Brain microvascular endothelial cell (primary cell): Measurements from ENCODE around the gene GIMAP4.
"Not testable (repeated sequence)": the region's sequence is repeated elsewhere in the genome, so short reads cannot be mapped to it uniquely, and the experiment has no call there.

Experiments
- DNase-seq: peaks from one replicate; pipeline ENCODE4 v3.0.0-alpha.2; 2020
- H3K27ac ChIP-seq: fragments of 250-450 bp; sonication (Bioruptor Pico); 2 replicates; pipeline ENCODE4 v1.5.1; 2020; ENCODE audit warnings: mild to moderate bottlenecking, moderate library complexity
- H3K27me3 ChIP-seq: fragments of 250-450 bp; sonication (Bioruptor Pico); replicated peaks from 2 replicates; pipeline ENCODE4 v1.5.1; 2020; ENCODE audit warnings: mild to moderate bottlenecking
- H3K36me3 ChIP-seq: fragments of 250-450 bp; sonication (Bioruptor Pico); replicated peaks from 2 replicates; pipeline ENCODE4 v1.5.1; 2020; ENCODE audit warnings: mild to moderate bottlenecking
- H3K4me3 ChIP-seq: 2 replicates; pipeline ENCODE4 v1.5.1; 2011; ENCODE audit warnings: low read depth, mild to moderate bottlenecking, control low read depth, low read length, moderate library complexity
- CTCF ChIP-seq: IDR thresholded peaks from 2 replicates; pipeline ENCODE4 v1.5.1; 2011; ENCODE audit warnings: low read depth, mild to moderate bottlenecking, moderate library complexity, low read length, control low read depth, inconsistent platforms; ENCODE audit errors: missing control alignments
- in situ Hi-C: cut with HindIII; loops from 2 replicates; pipeline ENCODE4 v1.10.0; 2017; ENCODE audit warnings: low sequenced_read_pairs, low pct_ligation_motif_present

GIMAP4 gene

GRCh38 chr7:150585199-150585598 lies 18.0 kb downstream of the GIMAP4 start:
- Histone ChIP-seq H3K27ac (no peak overlapping the region), H3K27me3 (no peaks in the 10 kb centered on the region), H3K4me3 (no peak overlapping the region), H3K36me3 (no peaks in the 10 kb centered on the region)
- no peak for TF ChIP-seq CTCF
- in situ Hi-C loops: no loop called here
- DNase-seq: no peak

- Histone ChIP-seq H3K36me3 (no peaks in the 10 kb centered on the region), H3K27me3 (no peaks in the 10 kb centered on the region), H3K4me3 (no peak overlapping the region), H3K27ac (no peak overlapping the region)
- no peak for DNase-seq
- TF ChIP-seq CTCF: no peak
- in situ Hi-C loops: no loop called here
Observed at GRCh38 chr7:150586068-150586784, 19.0 kb downstream of the GIMAP4 start.

GRCh38 chr7:150586785-150587152 lies 19.6 kb downstream of the GIMAP4 start:
- in situ Hi-C loops: no loop called here
- Histone ChIP-seq H3K36me3 (no peaks in the 10 kb centered on the region), H3K27me3 (no peaks in the 10 kb centered on the region), H3K4me3 (no peak overlapping the region), H3K27ac (no peak overlapping the region)
- TF ChIP-seq CTCF: no peak
- no peak for DNase-seq

GRCh38 chr7:150587551-150587950 lies 20.4 kb downstream of the GIMAP4 start:
- no peak for TF ChIP-seq CTCF
- no peaks in the 10 kb centered on the region for H3K36me3 ChIP-seq
- H3K4me3 ChIP-seq: no peak overlapping the region
- in situ Hi-C loops: no loop called here
- no peaks in the 10 kb centered on the region for H3K27me3 ChIP-seq
- DNase-seq: no peak
- no peak overlapping the region for H3K27ac ChIP-seq

- Histone ChIP-seq H3K27me3 (no peaks in the 10 kb centered on the region), H3K36me3 (no peaks in the 10 kb centered on the region), H3K27ac (no peak overlapping the region), H3K4me3 (no peak overlapping the region)
- in situ Hi-C loops: no loop called here
- no peak for DNase-seq
- TF ChIP-seq CTCF: no peak
Observed at GRCh38 chr7:150594805-150595204, 27.6 kb downstream of the GIMAP4 start.

- no peak overlapping the region for H3K4me3 ChIP-seq
- H3K36me3 ChIP-seq: no peaks in the 10 kb centered on the region
- DNase-seq: no peak
- no peak for TF ChIP-seq CTCF
- H3K27me3 ChIP-seq: no peaks in the 10 kb centered on the region
- H3K27ac ChIP-seq: no peak overlapping the region
- in situ Hi-C loops: no loop called here
Observed at GRCh38 chr7:150595361-150595760, 28.2 kb downstream of the GIMAP4 start.

- H3K27ac ChIP-seq, H3K36me3 ChIP-seq, in situ Hi-C loops, H3K4me3 ChIP-seq, H3K27me3 ChIP-seq, DNase-seq: not testable (repeated sequence)
Observed at GRCh38 chr7:150603600-150603999, 36.4 kb downstream of the GIMAP4 start.
